Body of pancreas (tissue), 4 donors: ENCODE measurements around the gene IQCM. TPM values are rescaled to one million over a fixed set of nuclear protein-coding genes. Genes with fewer than 3 reads are reported as not detected.

Source experiments
- ATAC-seq: fragments of 150-250 bp; one replicate; pipeline ENCODE4 v1.9.1; 2016
- DNase-seq, 4 donors: peaks; one replicate each; pipeline ENCODE4 v3.0.0-alpha.2; 2019
- H3K27ac ChIP-seq, 4 donors: fragments of 200-600 bp; sonication (generic); 1 replicate in 3 of 4; 2 replicates in 1 of 4; pipeline versions ENCODE4 v1.5.1 to v1.6.1; 2016 to 2019; ENCODE audit warnings: mild to moderate bottlenecking in 1 of 4, mixed read lengths in 1 of 4, moderate library complexity in 1 of 4
- H3K27me3 ChIP-seq, 2 donors: fragments of 200-600 bp; sonication (generic); one replicate each; pipeline ENCODE4 v1.6.0; 2016; ENCODE audit warnings: mild to moderate bottlenecking in 1 of 2
- H3K36me3 ChIP-seq, 2 donors: fragments of 200-600 bp; sonication (generic); replicated peaks in 1 of 2; 2 replicates each; pipeline ENCODE4 v1.5.1; 2016; ENCODE audit warnings: low read depth in 2 of 2; ENCODE audit not compliant: insufficient read depth in 1 of 2
- H3K4me1 ChIP-seq: fragments of 200-600 bp; sonication (generic); one replicate; pipeline ENCODE4 v1.6.0; 2016
- H3K4me3 ChIP-seq, 2 donors: fragments of 200-600 bp; sonication (generic); 1 replicate in 1 of 2; 2 replicates in 1 of 2; pipeline ENCODE4 v1.5.1; 2016 to 2019
- H3K9me3 ChIP-seq, 3 donors: fragments of 200-600 bp; sonication (generic); 1 replicate in 2 of 3; 2 replicates in 1 of 3; pipeline ENCODE4 v1.5.1; 2016
- POLR2A ChIP-seq, 3 donors: fragments of 450-650 bp; IDR thresholded peaks; one replicate each; pipeline ENCODE4 v1.6.1; 2016; ENCODE audit warnings: antibody characterized with exemption in 3 of 3, mild to moderate bottlenecking in 2 of 3
- WGBS, 2 donors: methylation state at CpG; one replicate each; pipeline ENCODE4 v1.1.5; 2017; 5-methylcytosine and 5-hydroxymethylcytosine counted together
- intact Hi-C: fragments of 100-400 bp; cut with DNase I; formaldehyde crosslinking; loops from one replicate; pipeline ENCODE4 v1.15.1; 2023
- total RNA-seq, 2 donors: library from RNA; depleted of rRNA; stranded (reverse); fragments of >200 nt; gene quantifications; one replicate each; pipeline ENCODE4 v1.1.0, GENCODE V29; 2016
- TF ChIP-seq, protein P1 (sequence below), 7 experiments: fragments of 450-650 bp in 4 of 7; fragments of 200-600 bp in 3 of 7; sonication (generic) in 3 of 7; IDR thresholded peaks; one replicate each; pipeline ENCODE4 v1.5.1; 2016 to 2019; ENCODE audit warnings: antibody characterized with exemption in 7 of 7

IQCM gene
- total RNA-seq, 2 donors from 2014 or later, result not detected

DNA sequence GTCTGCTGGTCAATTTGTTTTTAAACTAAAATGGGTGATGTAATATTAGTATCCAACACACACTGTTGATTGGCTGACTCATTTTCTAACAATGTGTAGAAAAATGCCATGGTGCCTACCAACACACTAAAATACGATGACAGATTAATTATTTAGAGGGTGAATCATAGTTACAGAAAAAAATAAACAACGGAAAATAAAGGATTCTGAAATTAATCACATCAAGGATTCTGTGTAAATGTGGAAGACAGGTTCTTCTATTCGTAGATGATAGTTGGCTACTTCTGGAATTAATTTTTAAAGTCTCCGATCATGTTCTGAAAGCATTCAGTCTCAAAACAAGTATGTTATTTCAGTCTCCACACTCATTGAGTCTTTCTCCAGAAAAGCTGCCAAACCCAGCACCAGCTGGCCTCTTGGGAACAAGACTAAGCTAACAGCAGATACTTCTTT is 8.2 kb upstream of the IQCM start:
- Histone ChIP-seq H3K36me3 (no peaks in the 10 kb centered on the region), H3K4me1 (no peaks in the 10 kb centered on the region), H3K4me3 (no peak overlapping the region), H3K27ac (no peak overlapping the region), H3K27me3 (no peaks in the 10 kb centered on the region), H3K9me3 (no peaks in the 10 kb centered on the region)
- intact Hi-C loops, result no loop called here
- WGBS, 2 donors, result 39 to 49% methylated on average over 4 of the region's 4 CpGs
- DNase-seq, result no peak
- ATAC-seq, result no peak
- TF ChIP-seq, protein P1, sequence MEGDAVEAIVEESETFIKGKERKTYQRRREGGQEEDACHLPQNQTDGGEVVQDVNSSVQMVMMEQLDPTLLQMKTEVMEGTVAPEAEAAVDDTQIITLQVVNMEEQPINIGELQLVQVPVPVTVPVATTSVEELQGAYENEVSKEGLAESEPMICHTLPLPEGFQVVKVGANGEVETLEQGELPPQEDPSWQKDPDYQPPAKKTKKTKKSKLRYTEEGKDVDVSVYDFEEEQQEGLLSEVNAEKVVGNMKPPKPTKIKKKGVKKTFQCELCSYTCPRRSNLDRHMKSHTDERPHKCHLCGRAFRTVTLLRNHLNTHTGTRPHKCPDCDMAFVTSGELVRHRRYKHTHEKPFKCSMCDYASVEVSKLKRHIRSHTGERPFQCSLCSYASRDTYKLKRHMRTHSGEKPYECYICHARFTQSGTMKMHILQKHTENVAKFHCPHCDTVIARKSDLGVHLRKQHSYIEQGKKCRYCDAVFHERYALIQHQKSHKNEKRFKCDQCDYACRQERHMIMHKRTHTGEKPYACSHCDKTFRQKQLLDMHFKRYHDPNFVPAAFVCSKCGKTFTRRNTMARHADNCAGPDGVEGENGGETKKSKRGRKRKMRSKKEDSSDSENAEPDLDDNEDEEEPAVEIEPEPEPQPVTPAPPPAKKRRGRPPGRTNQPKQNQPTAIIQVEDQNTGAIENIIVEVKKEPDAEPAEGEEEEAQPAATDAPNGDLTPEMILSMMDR (IDR thresholded peaks at IDR 0.05), result no peak
- TF ChIP-seq POLR2A (IDR thresholded peaks at IDR 0.05), result no peak

DNA sequence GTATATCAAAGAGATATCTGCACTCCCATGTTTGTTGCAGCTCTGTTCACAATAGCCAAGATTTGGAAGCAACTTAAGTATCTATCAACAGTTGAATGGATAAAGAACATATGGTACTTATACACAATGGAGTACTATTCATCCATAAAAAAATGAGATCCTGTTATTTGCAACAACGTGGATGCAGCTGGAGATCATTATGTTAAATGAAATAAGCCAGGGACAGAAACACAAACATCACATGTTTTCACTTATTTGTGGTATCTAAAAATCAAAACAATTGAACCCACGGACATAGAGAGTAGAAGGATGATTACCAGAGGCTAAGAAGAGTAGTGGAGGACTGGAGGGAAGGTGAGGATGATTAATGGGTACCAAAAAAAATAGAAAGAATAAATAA is 14.2 kb downstream of the IQCM start:
- no peaks in the 10 kb centered on the region for H3K36me3 ChIP-seq
- DNase-seq (no peak), ATAC-seq (no peak)
- H3K27me3 ChIP-seq, result no peaks in the 10 kb centered on the region
- no peak overlapping the region for H3K27ac ChIP-seq
- H3K4me1 ChIP-seq, result no peaks in the 10 kb centered on the region
- TF ChIP-seq POLR2A (IDR thresholded peaks at IDR 0.05), result no peak
- TF ChIP-seq, protein P1 (IDR thresholded peaks at IDR 0.05), result no peak
- no peak overlapping the region for H3K4me3 ChIP-seq
- H3K9me3 ChIP-seq, result no peaks in the 10 kb centered on the region
- intact Hi-C loops, result no loop called here
- WGBS, 2 donors, result 27 to 38% methylated on average over 2 of the region's 2 CpGs

DNA sequence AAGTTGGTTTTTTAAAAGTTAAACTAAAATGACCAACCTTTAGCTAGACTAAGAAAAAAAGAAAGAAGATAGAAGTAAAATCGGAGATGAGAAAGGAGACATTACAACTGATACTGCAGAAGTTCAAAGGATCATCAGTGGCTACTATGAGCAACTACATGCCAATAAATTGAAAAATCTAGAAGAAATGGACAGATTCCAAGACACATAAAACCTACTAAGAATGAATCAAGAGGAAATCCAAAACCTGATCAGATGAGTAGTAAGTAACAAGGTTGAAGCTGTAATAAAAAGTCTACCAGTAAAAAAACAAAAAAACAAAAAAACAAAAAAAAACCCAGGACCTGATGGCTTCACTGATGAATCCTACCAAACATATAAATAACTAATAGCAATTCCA is 16.1 kb downstream of the IQCM start:
- no peak for DNase-seq
- Histone ChIP-seq H3K9me3 (no peaks in the 10 kb centered on the region), H3K36me3 (no peaks in the 10 kb centered on the region), H3K4me3 (no peak overlapping the region), H3K4me1 (no peaks in the 10 kb centered on the region), H3K27me3 (no peaks in the 10 kb centered on the region), H3K27ac (no peak overlapping the region)
- WGBS, 2 donors, result 58 to 64% methylated on average over 1 of the region's 1 CpG
- intact Hi-C loops, result no loop called here
- ATAC-seq, result no peak
- TF ChIP-seq, protein P1 (IDR thresholded peaks at IDR 0.05), result no peak
- TF ChIP-seq POLR2A (IDR thresholded peaks at IDR 0.05), result no peak

DNA sequence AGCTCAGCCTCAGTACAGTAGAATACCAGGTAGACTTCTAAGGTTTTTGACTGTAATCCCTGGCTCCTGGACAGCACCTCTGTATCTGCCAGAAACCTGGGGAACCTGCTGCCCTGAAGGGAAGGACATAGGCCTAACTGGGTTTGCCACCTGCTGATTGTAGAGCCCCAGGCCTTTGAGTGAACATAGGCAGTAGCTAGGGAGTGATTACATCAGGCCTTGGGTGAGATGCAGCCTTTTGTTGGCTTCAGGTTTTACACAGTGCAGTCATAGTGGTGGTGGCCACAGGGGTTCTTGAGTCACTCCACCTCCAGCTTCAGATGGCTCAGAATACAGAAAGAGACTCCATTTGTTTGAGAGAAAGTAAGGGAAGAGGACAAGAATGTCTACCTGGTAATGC is 19.3 kb downstream of the IQCM start:
- no peaks in the 10 kb centered on the region for H3K36me3 ChIP-seq
- DNase-seq, result no peak
- no peaks in the 10 kb centered on the region for H3K27me3 ChIP-seq
- no peak for ATAC-seq
- TF ChIP-seq POLR2A (IDR thresholded peaks at IDR 0.05), result no peak
- TF ChIP-seq, protein P1 (IDR thresholded peaks at IDR 0.05), result no peak
- intact Hi-C loops, result no loop called here
- H3K9me3 ChIP-seq, result no peaks in the 10 kb centered on the region
- no peaks in the 10 kb centered on the region for H3K4me1 ChIP-seq
- H3K27ac ChIP-seq, result no peak overlapping the region
- H3K4me3 ChIP-seq, result no peak overlapping the region

DNA sequence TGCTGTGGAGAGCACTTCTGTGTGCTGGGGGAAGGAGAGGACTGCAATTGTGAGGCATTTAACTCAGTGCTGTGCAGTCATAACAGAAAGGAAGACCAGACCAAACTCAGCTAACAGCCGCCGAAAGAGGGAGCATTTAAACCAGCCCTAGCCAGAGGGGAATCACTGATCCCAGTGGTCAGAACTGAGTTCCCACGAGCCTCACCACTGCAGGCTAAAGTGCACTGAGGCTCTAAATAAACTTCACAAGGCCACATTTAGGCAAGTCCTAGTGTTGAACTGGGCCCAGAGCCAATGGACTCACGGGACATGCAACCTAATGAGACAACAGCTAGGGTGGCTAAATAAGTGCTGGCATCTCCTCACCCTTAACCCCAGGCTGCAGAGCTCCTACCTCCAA is 20.4 kb downstream of the IQCM start:
- WGBS, 2 donors, result 52 to 56% methylated on average over 4 of the region's 4 CpGs
- no peak for DNase-seq
- no peak for ATAC-seq
- Histone ChIP-seq H3K9me3 (no peaks in the 10 kb centered on the region), H3K27me3 (no peaks in the 10 kb centered on the region), H3K4me3 (no peak overlapping the region), H3K4me1 (no peaks in the 10 kb centered on the region), H3K27ac (no peak overlapping the region), H3K36me3 (no peaks in the 10 kb centered on the region)
- TF ChIP-seq POLR2A (IDR thresholded peaks at IDR 0.05), result no peak
- TF ChIP-seq, protein P1 (IDR thresholded peaks at IDR 0.05), result no peak
- intact Hi-C loops, result no loop called here
